ENCODE results near the gene ELOF1.

DNA sequence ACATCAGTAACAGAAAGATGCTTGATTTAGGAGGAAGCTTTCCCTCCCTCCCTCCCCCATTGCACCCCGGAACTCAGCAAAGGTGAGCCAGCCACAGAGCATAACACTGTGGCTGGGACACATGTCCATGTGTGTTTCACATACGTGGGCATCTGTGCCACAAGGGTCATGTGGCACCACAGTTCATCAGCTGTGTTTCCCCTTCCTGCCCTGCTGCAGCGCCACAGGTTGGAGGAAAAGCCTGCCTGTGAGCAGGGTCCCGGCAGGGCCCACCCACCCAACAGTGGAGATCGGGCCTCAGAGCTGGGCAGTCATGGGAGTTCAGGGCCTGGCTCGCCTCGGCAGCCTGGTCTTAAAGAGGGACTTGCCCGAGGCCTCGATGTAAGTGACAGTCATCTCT, 15.7 kb upstream of the ELOF1 start:
- TF ChIP-seq POLR2AphosphoS5 (IDR thresholded peaks at IDR 0.05; ENCODE audit: borderline replicate concordance, low read depth, low read length), result no peak
- TF ChIP-seq EZH2 (IDR thresholded peaks at IDR 0.05), result no peak
